ENCODE data around the gene ASPHD1. TPM values are rescaled to one million over a fixed set of nuclear protein-coding genes. Genes with fewer than 3 reads are reported as not detected.

The ASPHD1 gene
- polyA plus RNA-seq, 1 donor (not counting 4 experiments of a cell fraction or from before 2014, with no cell fraction given) = 0.71 TPM

- no peaks in the 10 kb centered on the region for H3K9me3 ChIP-seq (ENCODE audit: control insufficient read depth, low read depth, low read length)
- H3K4me2 ChIP-seq (ENCODE audit: control insufficient read depth, extremely low read depth, insufficient read depth, low read depth, low read length) = no peak overlapping the region
- no peak overlapping the region for H3K4me3 ChIP-seq (ENCODE audit: control insufficient read depth in 2 of 3, extremely low read depth in 1 of 3, insufficient read depth in 2 of 3, low read depth in 1 of 3, low read length in 3 of 3)
- peaks cover 6% of the 10 kb centered on the region for H3K4me1 ChIP-seq (ENCODE audit: control insufficient read depth, extremely low read depth, insufficient read depth, low read length)
- FAIRE-seq (no peak), DNase-seq (ENCODE audit: low read depth, low spot score) (no peak)
- no peak overlapping the region for H3K9ac ChIP-seq (ENCODE audit: control insufficient read depth, extremely low read depth, insufficient read depth, low read length)
- peaks cover 8% of the 10 kb centered on the region for H3K79me2 ChIP-seq (ENCODE audit: control insufficient read depth, insufficient read depth, low read length)
- TF ChIP-seq, protein P1, sequence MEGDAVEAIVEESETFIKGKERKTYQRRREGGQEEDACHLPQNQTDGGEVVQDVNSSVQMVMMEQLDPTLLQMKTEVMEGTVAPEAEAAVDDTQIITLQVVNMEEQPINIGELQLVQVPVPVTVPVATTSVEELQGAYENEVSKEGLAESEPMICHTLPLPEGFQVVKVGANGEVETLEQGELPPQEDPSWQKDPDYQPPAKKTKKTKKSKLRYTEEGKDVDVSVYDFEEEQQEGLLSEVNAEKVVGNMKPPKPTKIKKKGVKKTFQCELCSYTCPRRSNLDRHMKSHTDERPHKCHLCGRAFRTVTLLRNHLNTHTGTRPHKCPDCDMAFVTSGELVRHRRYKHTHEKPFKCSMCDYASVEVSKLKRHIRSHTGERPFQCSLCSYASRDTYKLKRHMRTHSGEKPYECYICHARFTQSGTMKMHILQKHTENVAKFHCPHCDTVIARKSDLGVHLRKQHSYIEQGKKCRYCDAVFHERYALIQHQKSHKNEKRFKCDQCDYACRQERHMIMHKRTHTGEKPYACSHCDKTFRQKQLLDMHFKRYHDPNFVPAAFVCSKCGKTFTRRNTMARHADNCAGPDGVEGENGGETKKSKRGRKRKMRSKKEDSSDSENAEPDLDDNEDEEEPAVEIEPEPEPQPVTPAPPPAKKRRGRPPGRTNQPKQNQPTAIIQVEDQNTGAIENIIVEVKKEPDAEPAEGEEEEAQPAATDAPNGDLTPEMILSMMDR (optimal IDR thresholded peaks at IDR 0.05 in 1 of 3, IDR thresholded peaks at IDR 0.05 in 1 of 3, conservative IDR thresholded peaks at IDR 0.05 in 1 of 3; ENCODE audit: extremely low read depth in 1 of 3, insufficient read depth in 2 of 3, low read length in 3 of 3) = no peak
- no peak for TF ChIP-seq EZH2 (IDR thresholded peaks at IDR 0.05; ENCODE audit: low read length)
- no peaks in the 10 kb centered on the region for H4K20me1 ChIP-seq (ENCODE audit: control insufficient read depth, extremely low read depth, insufficient read depth, low read length)
- H3K36me3 ChIP-seq (ENCODE audit: control insufficient read depth in 2 of 2, extremely low read depth in 1 of 2, insufficient read depth in 2 of 2, low read length in 2 of 2) = peaks cover 9 to 13% of the 10 kb centered on the region in 2 experiments
- no peak overlapping the region for H2AFZ ChIP-seq (ENCODE audit: control insufficient read depth, low read length)
- dilution Hi-C loops (cut with MboI; ENCODE audit: extremely low pct_ligation_motif_present, low sequenced_read_pairs) = no loop called here
- no peaks in the 10 kb centered on the region for H3K27me3 ChIP-seq (ENCODE audit: control insufficient read depth, extremely low read depth, insufficient read depth, low read length)
- H3K27ac ChIP-seq (ENCODE audit: control insufficient read depth, insufficient read depth, low read length) = no peak overlapping the region
- H3K9me1 ChIP-seq (ENCODE audit: control insufficient read depth, extremely low read depth, insufficient read depth, low read length) = peaks cover 2% of the 10 kb centered on the region
Observed at GRCh38 chr16:29858974-29859373, 41.3 kb upstream of the ASPHD1 start.

DNA sequence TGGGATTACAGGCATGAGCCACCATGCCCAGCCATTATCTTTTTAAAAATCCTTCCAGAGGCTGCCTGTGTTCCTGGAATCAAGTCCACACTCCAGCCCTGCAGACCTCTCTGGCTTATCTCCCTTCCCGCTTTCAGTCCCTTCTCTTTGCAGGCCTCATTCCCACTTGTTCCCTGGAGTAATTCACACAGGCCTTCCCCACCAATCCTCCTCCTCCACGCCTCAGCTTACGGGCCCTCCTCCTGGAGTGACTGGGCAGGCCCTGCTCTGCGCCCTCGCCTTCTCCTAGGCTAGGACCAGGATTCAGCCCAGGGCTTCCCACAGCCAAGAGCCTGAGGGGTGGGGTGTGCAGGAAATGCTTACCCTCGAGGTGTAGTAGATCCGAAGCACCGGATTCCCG, 40.1 kb upstream of the ASPHD1 start:
- H3K9me1 ChIP-seq (ENCODE audit: control insufficient read depth, extremely low read depth, insufficient read depth, low read length) = peaks cover 2% of the 10 kb centered on the region
- H3K79me2 ChIP-seq (ENCODE audit: control insufficient read depth, insufficient read depth, low read length) = peaks cover 8% of the 10 kb centered on the region
- no peaks in the 10 kb centered on the region for H3K27me3 ChIP-seq (ENCODE audit: control insufficient read depth, extremely low read depth, insufficient read depth, low read length)
- TF ChIP-seq, protein P1 (optimal IDR thresholded peaks at IDR 0.05 in 1 of 3, IDR thresholded peaks at IDR 0.05 in 1 of 3, conservative IDR thresholded peaks at IDR 0.05 in 1 of 3; ENCODE audit: extremely low read depth in 1 of 3, insufficient read depth in 2 of 3, low read length in 3 of 3) = no peak
- H3K4me2 ChIP-seq (ENCODE audit: control insufficient read depth, extremely low read depth, insufficient read depth, low read depth, low read length) = no peak overlapping the region
- no peak for FAIRE-seq
- DNase-seq (ENCODE audit: low read depth, low spot score) = no peak
- H3K36me3 ChIP-seq (ENCODE audit: control insufficient read depth in 2 of 2, extremely low read depth in 1 of 2, insufficient read depth in 2 of 2, low read length in 2 of 2) = peaks cover 9 to 13% of the 10 kb centered on the region in 2 experiments
- H3K4me3 ChIP-seq (ENCODE audit: control insufficient read depth in 2 of 3, extremely low read depth in 1 of 3, insufficient read depth in 2 of 3, low read depth in 1 of 3, low read length in 3 of 3) = no peak overlapping the region
- dilution Hi-C loops (cut with MboI; ENCODE audit: extremely low pct_ligation_motif_present, low sequenced_read_pairs) = no loop called here
- H3K9me3 ChIP-seq (ENCODE audit: control insufficient read depth, low read depth, low read length) = no peaks in the 10 kb centered on the region
- H4K20me1 ChIP-seq (ENCODE audit: control insufficient read depth, extremely low read depth, insufficient read depth, low read length) = no peaks in the 10 kb centered on the region
- H3K9ac ChIP-seq (ENCODE audit: control insufficient read depth, extremely low read depth, insufficient read depth, low read length) = no peak overlapping the region
- peaks cover 6% of the 10 kb centered on the region for H3K4me1 ChIP-seq (ENCODE audit: control insufficient read depth, extremely low read depth, insufficient read depth, low read length)
- no peak overlapping the region for H2AFZ ChIP-seq (ENCODE audit: control insufficient read depth, low read length)
- no peak overlapping the region for H3K27ac ChIP-seq (ENCODE audit: control insufficient read depth, insufficient read depth, low read length)

All from keratinocyte (primary cell).